Renal pelvis (tissue), 4 donors: ENCODE data around the gene MEG3. TPM values are rescaled to one million over a fixed set of nuclear protein-coding genes. Genes with fewer than 3 reads are reported as not detected.

Experiments
- DNase-seq: peaks from one replicate; pipeline ENCODE4 v3.0.0-alpha.2; 2013
- polyA plus RNA-seq, 3 donors: library from polyadenylated mRNA; unstranded; fragments of 120-200 nt; gene quantifications; one replicate each; pipeline ENCODE4 v1.2.1, GENCODE V29; 2013; ENCODE audit not compliant: insufficient read length in 3 of 3

The MEG3 gene
- polyA plus RNA-seq, 3 donors, result 122 to 305 (median 222) TPM

DNA sequence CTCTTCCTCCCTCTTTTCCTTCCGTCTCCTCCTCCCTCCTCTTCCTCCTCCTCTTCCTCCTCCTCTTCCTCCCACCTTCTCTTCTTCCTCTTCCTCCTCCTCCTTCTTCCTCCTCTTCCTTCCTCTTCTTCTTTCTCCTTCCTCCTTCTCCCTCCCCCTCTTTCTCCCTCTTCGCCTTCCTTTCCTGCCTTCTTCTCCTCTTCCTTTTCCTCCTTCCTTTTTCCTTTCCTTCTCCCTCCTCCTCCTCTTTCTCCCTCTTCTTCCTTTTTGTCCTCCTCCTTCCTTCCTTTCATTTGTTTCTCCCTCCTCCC is 36.0 kb downstream of the MEG3 start:
- no peak for DNase-seq

DNA sequence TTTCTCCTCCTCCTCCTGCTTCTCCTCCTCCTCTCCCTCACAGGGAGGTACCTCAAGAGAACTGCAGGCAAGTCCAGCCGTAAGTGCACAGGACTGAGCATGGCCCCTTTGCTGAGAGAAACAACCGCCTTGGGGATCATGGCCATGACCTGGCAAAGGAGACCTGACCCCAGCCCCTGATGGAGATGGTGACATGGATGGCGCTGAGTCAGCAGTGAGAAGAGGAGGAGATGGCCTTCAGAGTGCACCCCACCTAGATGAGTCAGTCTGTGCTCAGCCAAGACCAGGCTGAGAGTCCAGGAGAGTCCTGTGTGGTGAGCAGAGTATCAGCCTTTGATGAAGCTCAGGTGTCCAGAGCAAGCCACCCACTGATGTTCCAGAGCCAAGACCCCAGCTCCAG is 36.4 kb downstream of the MEG3 start:
- no peak for DNase-seq

DNA sequence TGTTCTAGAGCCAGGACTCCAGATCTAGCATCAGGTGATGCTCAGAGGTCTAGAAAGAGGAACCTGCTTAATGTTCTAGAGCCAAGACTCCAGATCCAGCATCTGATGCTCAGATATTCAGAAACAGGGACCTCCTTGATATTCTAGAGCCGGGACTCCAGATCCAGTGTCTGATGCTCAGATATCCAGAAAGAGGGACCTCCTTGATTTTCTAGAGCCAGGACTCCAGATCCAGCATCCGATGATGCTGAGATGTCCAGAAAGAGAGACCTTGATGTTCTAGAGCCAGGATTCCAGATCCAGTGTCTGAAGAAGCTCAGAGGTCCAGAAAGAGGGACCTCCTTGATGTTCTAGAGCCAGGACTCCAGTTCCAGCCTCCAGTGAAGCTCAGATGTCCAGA is 36.9 kb downstream of the MEG3 start:
- DNase-seq, result no peak

DNA sequence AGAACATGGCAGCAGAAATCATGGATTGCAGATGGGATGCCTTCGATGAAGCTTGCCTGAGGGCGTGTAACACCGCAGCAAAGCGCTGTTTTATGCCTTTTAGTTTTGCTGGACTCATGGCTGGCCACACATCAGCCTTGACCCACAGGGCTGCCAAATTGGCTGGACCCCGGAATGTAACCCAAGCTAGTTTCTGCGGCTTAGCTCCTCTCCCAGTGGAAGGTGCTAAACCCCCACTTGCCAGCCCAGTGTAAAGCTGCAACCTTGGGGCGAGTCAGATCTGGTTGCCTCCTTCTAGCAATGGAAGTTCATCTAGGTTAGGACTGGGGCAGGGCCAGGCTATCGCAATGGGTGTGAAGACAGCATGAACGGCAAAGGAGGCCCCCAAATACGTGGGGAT is 38.3 kb downstream of the MEG3 start:
- DNase-seq, result no peak

DNA sequence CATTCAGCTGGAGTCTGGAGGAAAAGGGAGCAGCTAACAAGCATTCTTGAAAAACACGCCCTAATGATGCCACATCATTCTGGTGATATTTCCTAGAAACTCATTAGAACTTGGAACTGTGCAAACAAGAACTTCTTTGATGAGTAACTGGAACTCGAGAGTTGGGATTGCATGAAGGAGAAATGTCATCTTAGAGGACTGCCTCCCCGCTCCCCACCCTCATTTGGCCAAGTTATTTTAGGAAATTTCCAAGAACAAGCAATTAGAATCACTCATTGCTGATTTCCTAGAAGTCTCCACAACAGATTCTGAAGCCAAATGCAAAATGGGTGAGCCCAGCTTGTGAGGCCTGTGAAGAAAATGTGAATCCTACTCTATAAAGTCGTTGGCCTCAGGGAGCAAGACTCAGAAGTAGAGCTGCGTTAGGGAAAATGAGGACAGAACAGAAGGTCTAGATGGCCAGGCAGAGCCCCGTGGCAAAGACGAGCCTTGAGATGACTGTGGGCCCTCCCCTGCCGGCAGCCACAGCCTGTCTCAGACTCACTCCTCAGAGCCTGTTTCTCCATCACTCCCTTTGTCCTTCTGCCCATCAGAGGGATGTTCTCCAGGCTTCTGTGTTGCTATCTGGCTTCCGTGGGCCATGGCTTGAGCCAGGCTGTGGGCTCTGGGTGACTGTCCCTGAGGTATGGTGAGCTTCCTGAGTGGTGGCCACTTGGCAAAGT is 39.2 kb downstream of the MEG3 start:
- DNase-seq, result no peak

DNA sequence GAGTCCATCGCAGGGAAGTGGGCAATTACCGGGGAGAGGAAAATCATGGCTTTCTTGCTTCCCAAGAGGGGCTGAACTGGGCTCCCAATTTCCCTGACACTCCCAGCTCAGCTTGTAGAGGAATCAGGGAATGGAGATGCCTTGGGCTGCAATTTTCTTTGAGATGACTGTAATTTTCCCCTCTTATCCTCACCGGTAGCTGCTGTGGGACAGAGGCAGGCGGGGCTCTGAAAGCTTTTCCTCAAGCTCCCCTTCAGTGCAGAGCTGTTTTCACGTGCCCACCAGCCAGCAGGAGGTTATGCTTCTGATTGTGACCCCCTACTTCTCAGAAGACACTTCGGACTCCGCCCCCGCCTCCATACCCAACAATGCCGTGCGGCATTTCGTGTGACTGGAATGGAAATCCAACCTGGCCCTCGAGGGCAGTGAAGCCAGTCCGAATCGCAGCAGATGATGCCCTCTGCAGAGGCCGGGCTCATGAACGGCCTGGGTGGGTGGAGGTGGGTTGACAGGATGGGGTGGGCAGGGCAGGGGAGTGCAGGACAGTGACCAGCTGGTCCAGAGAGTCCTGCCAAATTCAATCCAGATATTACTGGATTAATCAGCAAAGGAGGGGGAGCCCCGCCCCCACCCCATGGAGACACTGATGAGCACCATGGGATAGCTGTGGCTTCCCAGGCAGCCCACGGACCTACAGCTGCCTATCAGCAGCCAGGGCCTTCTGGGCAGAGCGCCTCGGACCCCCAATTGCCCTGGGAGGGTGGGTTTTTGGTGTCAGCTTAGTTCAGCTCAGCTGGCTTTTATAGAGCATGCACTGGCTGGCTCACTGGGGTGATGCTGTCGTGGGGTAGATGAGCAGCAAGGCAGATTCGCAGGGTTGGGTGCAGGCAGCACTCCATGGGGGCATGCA is 40.0 kb downstream of the MEG3 start:
- DNase-seq, result no peak

DNA sequence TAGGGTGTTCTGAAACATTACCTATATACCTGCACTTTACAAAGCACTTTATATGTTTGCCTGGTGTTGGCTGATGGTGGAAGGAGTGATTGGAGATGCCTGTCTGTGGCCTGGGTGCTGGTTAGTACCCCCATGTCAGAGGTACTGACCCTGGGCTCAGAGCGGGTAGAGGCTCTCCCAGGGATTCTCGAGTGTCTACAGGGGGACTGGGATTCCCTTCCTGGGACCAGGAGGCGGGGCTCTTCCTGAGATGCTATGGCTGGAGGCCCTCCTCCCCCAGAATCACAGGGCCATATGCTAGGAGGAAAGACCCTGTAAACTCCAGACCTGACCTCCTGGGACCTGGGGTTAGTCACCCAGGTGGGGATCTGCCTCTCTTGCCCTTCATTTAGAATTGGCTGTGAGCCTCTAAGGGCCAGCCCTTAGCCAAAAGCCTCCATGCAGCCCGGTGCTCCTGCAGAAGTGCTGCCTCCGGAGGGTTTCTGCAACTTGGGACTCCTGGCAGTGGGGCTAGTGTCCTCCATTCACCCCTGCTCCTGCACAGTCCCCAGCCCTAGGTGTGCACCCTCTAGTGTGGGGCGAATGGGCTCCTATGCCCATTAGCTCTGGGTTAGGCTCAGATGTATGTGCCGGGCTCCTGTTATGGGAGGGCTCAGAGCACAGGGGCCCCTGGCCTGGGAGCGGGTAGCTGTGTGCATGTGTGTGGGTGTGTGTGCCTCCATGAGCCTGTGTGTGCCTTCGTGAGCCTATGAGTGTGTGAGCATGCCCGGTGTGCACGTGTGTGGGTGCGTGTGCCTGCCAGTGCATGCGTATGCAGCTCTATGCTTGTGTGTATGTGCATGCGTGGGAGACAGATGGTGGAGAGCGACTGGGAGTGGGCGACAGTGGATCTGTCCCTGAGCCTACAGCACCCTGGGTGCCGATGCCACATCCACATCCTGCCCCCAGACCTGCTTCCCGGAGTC is 41.0 kb downstream of the MEG3 start:
- no peak for DNase-seq

DNA sequence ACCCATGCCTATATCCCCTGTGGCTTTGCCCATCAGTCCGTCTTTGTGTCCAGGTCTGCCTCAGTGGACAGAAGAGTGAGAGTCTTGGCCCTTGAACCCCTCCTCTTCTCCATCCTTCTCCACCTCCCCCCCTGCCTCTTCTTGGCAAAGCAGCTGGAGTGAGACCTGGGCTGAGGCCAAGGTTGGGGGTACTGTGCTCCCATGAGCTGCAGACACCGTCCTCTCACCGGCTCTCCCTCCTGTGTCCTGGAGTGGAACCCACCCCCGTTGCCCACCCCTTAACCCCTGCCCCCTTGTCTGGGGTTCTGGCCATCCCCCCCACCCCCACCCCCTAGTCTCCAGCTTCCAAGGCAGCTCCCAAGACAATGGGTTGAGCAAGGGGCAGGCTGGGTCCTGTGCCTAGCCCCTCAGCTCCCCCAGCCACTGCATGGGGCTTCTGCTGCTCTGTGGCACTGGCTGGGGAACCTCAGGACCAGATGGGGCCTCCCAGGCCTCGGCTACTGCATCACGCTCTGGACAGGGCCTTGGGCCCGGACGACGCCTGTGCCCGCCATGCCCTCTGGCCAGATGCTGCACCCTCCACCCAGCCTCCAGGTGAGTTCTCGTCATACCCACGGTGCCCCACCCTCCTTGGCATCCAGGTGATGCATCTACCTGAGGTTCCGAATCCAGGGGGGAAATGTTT is 41.9 kb downstream of the MEG3 start:
- DNase-seq, result no peak

DNA sequence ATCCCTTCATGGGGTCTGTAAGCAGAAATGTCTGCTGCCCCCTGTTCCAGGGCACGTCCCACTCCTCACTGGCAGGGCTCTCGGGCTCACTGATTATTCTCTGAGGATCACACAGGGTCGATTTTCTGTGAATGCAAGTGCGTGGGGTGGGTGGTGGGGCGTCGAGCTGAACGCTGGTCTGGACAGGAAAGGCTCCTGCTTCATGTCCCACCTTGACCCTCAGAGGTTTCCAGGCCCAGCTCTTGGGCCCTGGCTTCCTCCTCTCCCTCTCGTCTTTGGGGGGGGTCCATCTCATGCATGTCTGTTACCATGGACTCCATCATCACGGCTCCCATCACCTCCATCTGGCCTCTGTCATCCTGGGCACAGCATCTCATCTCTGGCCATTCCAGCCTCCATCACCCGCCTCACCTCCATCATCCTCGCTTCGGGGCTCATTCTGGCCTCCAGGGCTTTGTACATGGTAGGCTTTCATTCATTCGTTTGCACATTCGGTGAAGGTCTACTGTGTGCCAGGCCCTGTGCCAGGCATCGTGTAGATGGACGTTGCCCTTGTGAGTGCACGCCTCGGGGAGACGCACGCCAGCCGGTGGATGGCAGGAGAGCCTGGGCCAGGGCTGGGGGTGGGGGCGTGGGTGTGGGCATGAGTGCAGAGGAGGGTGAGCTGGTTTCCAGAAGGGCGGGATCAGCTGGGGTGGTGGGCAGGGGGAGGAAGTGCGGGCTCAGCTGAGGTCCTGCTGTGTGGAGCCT is 42.9 kb downstream of the MEG3 start:
- no peak for DNase-seq

DNA sequence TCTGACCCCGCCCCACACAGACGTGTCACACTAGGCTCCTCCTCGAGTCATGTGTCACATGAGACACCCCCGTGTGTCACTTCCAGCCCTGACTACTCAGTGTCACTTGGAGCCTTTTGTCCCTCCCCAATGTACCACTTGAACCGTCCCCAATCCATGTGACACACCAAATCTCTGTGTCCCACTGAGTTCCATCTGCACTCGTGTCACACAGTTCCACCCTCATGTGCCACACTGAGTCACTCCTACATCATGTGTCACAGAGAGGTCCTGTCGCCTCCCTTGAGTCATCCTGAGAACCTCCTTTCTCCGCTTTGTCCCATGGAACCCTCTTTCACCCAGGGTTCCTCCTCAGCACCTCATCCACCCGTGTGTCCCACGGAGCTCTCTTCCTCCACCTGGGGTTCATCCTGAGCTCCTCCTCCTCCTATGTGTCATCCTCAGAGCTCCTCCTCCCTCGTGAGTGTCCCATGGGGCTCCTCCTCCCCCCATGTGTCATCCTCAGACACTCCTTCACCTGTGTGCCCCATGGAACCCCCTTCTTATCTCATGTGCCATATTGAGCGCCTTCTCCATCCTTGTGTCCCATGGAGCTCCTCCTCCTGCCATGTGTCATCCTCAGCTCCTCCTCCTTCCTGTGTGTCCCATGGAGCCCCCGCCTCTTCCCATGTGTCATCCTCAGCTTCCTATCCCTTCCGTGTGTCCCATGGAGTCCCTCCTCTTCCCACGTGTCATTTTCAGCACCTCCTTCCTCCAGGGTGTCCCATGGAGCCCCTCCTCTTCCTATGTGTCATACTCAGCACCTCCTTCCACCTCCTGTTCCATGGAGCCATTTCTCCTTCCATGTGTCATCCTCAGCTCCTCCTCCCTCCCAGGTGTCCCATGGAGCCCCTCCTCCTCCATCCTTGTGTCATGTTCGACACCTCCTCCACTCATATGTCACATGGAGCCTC is 45.6 kb downstream of the MEG3 start:
- no peak for DNase-seq

DNA sequence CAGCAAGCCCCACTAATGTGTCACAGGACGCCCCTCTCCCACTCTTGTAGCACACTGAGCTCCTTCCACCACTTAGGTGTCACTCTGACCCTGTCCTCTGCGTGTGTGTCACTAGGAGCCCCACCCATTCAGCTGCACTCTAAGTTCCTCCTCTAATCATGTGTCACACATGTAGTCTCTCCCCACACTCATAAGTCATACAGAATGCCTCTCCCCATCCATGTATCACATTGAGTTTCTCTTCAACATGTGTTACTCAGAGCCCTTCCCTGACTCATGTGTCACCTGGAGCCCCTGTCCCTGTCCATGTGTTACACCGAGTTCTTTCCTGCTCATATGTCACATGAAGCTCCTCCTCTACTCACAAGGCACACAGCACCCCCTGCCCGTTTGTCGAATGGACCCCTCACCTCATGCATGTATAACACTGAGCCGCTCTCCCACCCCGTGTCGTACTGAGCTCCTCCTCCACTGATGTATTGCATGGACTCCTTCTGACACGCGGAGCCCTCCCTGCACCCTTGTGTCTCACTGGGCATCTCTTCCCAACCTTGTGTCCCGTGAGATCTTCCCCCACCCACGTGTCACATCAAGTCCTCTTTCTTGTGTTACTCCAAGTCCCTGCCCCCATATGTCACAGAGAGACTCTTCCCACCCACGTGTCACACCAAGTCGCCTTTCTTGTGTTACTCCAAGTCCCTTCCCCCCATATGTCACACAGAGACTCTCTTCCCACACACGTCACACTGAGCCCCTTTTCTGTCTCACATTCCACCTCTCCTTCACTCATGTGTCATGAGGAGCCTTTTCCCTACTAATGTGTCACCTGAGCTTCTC is 46.6 kb downstream of the MEG3 start:
- no peak for DNase-seq

DNA sequence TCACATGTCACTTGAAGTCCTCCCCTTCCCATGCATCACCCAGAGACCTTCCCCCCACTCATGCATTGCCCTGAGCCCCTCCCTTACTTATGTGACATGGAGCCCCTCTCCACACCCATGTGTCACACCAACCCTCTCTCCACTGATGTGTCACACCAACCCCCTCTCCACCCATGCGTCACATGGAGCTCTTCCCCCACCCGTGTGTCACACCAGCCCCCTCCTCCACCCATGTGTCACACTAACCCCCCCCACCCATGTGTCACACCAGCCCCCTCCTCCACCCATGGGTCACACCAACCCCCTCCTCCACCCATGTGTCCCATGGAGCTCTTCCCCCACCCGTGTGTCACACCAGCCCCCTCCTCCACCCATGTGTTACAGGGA is 47.2 kb downstream of the MEG3 start:
- DNase-seq, result no peak

DNA sequence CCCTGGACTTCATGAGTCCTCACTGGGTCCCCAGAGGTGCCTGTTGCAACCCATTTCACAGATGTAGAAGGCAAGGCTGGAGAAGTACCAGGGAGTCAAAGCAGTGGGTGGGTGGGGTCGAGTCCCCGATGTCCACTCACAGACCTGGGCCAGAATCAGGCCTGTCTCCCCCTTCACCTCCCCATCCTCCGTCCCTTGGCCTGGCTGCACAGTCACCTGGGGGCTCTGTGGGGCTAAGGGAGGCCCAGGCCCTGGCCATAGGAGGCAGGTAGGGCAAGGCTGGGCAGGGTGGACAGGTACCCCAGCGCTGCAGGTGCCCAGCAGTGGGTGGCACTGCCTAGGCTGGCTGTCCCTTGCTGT is 48.1 kb downstream of the MEG3 start:
- DNase-seq, result no peak

DNA sequence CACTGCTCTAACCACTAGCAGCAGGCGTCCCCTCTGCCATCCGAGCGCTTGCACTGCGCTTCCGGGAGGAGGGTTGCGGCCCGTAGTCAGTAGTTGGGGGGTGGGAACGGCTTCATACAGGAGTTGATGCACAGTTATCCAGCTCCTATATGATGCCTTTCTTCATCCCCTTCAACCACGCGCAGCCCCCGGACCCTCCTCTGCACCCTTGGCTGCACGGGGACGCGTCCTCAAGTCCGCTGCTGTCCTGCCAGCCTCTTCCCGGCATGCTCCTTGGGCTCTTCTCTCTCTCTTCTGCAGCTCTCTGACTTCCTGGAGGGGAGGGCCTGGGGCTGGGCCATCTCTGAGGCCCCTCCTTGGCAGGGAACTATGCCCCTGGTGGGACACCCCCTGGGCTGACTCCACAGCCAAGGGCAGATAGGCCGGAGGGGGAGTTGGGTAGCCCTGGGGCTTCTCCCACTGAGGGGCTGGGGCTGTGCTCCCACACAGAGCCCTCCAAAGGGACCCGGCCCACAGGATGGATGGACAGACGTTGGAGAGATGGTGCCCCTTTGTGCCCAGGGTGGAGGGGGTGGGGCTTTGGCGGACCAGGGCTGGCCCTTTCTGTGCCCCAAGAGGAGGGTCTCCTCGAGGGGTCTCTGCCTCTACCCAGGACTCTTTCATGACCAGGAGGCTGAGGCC is 48.6 kb downstream of the MEG3 start:
- DNase-seq, result no peak

DNA sequence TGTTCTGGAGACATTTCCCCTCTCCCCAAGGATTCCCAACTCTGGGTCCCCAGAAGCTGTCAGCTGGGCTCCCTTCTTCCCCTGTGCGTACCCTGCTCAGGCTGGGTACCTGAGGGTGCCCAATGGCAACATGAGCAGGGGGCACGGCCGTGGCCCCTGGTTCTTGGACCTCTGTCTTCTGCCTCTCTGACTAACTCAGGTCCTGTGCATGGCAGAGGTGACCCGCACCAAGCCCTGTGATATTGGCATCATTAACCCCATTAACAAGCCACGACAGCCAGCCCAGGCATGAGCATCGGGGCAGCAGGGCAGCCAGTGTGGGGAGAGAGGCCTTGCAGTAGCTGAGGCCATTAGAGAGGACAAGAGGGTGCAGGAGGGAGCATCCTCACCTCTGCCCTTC is 49.2 kb downstream of the MEG3 start:
- DNase-seq, result no peak

DNA sequence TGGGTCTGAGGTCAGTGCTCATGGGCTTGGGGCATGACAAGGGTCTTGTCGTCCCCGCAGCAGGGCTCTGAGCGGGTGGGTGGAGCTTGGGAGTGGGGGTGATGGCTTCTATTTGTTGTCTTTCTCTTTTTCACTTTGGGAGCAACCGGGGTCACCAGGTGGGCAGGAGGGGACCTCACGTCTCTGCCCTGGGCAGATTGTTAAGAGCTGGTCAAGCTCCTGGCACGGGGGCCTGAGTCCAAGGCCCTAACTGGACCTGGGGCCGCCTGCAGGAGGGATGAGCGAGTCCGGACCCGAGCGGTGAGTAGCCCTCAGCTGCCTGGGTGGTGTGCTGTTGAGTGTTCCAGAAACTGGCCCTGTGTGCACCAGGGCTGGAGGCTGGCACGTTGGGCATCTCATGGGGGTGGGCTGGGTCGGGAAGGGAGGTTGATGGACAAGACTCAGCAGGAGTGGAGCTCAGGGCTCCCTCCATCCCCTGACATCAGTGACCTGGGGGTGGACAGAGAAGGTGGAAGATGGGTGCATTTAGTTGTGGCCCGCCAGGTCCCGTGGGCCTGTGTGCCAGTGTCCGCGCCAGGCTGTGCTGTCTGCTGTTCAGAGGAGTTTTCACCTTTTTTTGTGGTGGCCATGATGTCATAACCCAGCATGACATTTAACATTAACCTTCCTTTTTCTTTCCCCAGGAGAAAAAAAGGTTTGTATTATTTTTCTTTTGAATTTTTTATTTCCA is 50.1 kb downstream of the MEG3 start:
- DNase-seq, result no peak

DNA sequence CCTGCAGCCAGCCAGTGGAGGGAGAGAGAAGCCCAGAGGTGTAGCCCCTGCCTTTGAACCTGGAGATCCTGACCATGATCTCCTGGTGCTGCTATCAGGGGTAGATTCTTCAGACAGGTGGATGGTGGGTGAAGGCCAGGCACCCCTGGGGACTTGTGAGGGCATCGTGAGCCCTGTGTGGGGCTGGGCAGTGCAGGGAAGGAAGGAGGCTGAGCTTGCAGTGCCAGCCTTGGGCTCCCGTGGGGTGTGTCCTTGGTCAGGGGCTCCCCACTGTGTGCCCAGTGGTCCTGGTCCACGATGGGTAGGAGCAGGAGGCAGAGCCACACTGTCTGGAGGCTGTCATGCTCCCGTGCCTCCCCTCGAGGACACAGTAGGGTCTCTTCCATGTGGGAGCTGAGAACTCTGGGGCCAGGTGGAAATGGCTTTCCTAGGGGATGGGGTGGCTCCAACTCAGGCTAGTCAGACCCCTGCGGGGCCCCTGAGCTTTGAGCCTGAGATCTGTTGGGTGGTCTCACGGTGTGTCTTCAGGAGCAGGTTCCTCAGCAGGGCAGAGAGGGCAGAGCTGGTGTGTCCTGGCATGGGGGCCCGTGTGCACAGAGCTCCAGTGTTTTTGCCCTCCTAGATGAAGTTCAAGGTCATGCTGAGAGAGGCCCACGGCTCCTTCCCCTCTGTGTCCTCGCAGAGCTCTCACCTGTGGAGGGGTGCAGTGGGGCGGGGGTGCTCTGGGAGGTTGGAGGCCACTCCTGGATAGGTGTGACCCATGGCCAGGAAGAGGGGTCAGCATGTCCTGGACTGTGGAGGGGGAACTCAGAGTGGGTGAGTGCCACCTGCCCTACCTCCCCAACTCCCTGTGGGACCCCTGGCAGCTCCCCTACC is 52.6 kb downstream of the MEG3 start:
- no peak for DNase-seq
